Fibroblast of lung (primary cell): Measurements from ENCODE around the gene MYEOV.

ENCODE experiments used
- CTCF ChIP-seq, 2 donors: IDR thresholded peaks in 1 of 2; conservative IDR thresholded peaks in 1 of 2; 1 replicate in 1 of 2; 2 replicates in 1 of 2; pipeline ENCODE4 v1.5.1; 2011 to 2012; ENCODE audit warnings: low read length in 2 of 2, control low read depth in 1 of 2, inconsistent platforms in 1 of 2, low read depth in 1 of 2, mild to moderate bottlenecking in 1 of 2
- EZH2 ChIP-seq: IDR thresholded peaks from 2 replicates; pipeline ENCODE4 v1.5.1; 2012; ENCODE audit warnings: low read length, control low read depth, mild to moderate bottlenecking; ENCODE audit errors: missing control alignments

- TF ChIP-seq EZH2 (no peak), CTCF (conservative IDR thresholded peaks at IDR 0.05 in 1 of 2, IDR thresholded peaks at IDR 0.05 in 1 of 2; ENCODE audit: low read depth in 1 of 2, low read length in 2 of 2) (no peak)
These were observed 39.3 kb downstream of the MYEOV start for GRCh38 chr11:69333149-69333710.
